H9 (cell line): ENCODE data around the gene LHX1. TPM values are rescaled to one million over a fixed set of nuclear protein-coding genes. Genes with fewer than 3 reads are reported as not detected.

Experiments used
- DNase-seq: peaks from one replicate; pipeline ENCODE4 v3.0.0-alpha.2; 2017
- H2AFZ ChIP-seq: one replicate; pipeline ENCODE4 v1.6.1; 2013; ENCODE audit warnings: mild to moderate bottlenecking, low read length, control low read depth, moderate library complexity
- H2AK5ac ChIP-seq: 2 replicates; pipeline ENCODE4 v1.6.1; 2013; ENCODE audit warnings: low read length, control low read depth, mixed read lengths; ENCODE audit not compliant: insufficient read length
- H2BK120ac ChIP-seq: one replicate; pipeline ENCODE4 v1.6.1; 2013; ENCODE audit warnings: low read depth, mild to moderate bottlenecking, low read length, control low read depth, inconsistent platforms; ENCODE audit not compliant: poor library complexity, severe bottlenecking
- H2BK12ac ChIP-seq: 2 replicates; pipeline ENCODE4 v1.6.1; 2013; ENCODE audit warnings: low read length, control low read depth, mixed read lengths, low read depth; ENCODE audit not compliant: insufficient read length
- H2BK15ac ChIP-seq: 2 replicates; pipeline ENCODE4 v1.6.1; 2013; ENCODE audit warnings: low read depth, low read length, control low read depth
- H2BK20ac ChIP-seq: one replicate; pipeline ENCODE4 v1.6.1; 2013; ENCODE audit warnings: low read depth, mild to moderate bottlenecking, low read length, control low read depth, inconsistent platforms; ENCODE audit not compliant: poor library complexity, severe bottlenecking
- H2BK5ac ChIP-seq: 2 replicates; pipeline ENCODE4 v1.6.1; 2013; ENCODE audit warnings: low read length, control low read depth, mixed read lengths; ENCODE audit not compliant: insufficient read length
- H3K14ac ChIP-seq: 2 replicates; pipeline ENCODE4 v1.6.1; 2013; ENCODE audit warnings: low read length, control low read depth; ENCODE audit not compliant: insufficient read depth
- H3K18ac ChIP-seq: 2 replicates; pipeline ENCODE4 v1.6.1; 2013; ENCODE audit warnings: low read depth, mild to moderate bottlenecking, mixed read lengths, low read length, control low read depth; ENCODE audit not compliant: insufficient read length
- H3K23ac ChIP-seq: 2 replicates; pipeline ENCODE4 v1.6.1; 2013; ENCODE audit warnings: low read length, control low read depth, mixed read lengths, low read depth; ENCODE audit not compliant: insufficient read length
- H3K23me2 ChIP-seq: 2 replicates; pipeline ENCODE4 v1.6.1; 2013; ENCODE audit warnings: low read depth, mild to moderate bottlenecking, mixed read lengths, low read length, control low read depth; ENCODE audit not compliant: insufficient read length, poor library complexity, severe bottlenecking
- H3K27ac ChIP-seq: 2 replicates; pipeline ENCODE4 v1.5.1; 2013; ENCODE audit warnings: low read length, control low read depth, mixed read lengths, low read depth; ENCODE audit not compliant: insufficient read length
- H3K27me3 ChIP-seq: 2 replicates; pipeline ENCODE4 v1.6.1; 2013; ENCODE audit warnings: low read length, control low read depth, inconsistent platforms; ENCODE audit not compliant: insufficient read depth
- H3K4ac ChIP-seq: 2 replicates; pipeline ENCODE4 v1.6.1; 2013; ENCODE audit warnings: low read depth, mild to moderate bottlenecking, control low read depth, inconsistent platforms, low read length, moderate library complexity
- H3K4me1 ChIP-seq: 2 replicates; pipeline ENCODE4 v1.6.1; 2013; ENCODE audit warnings: low read length, control low read depth, inconsistent platforms; ENCODE audit not compliant: insufficient read depth
- H3K4me2 ChIP-seq: 2 replicates; pipeline ENCODE4 v1.6.1; 2013; ENCODE audit warnings: low read length, control low read depth, mixed read lengths; ENCODE audit not compliant: insufficient read length, insufficient read depth
- H3K56ac ChIP-seq: 2 replicates; pipeline ENCODE4 v1.6.1; 2013; ENCODE audit warnings: low read depth, mild to moderate bottlenecking, mixed read lengths, low read length, control low read depth; ENCODE audit not compliant: insufficient read length
- H3K79me1 ChIP-seq: 2 replicates; pipeline ENCODE4 v1.6.1; 2013; ENCODE audit warnings: low read depth, mild to moderate bottlenecking, moderate library complexity, low read length, control low read depth, inconsistent platforms; ENCODE audit not compliant: insufficient read depth, poor library complexity, severe bottlenecking
- H3K79me2 ChIP-seq: 2 replicates; pipeline ENCODE4 v1.6.1; 2013; ENCODE audit warnings: low read length, control low read depth, inconsistent platforms; ENCODE audit not compliant: insufficient read depth
- H3K9ac ChIP-seq: 2 replicates; pipeline ENCODE4 v1.6.1; 2013; ENCODE audit warnings: low read length, control low read depth, mixed read lengths; ENCODE audit not compliant: insufficient read length; ENCODE audit errors: extremely low read depth
- H3K9me3 ChIP-seq: one replicate; pipeline ENCODE4 v1.6.1; 2013; ENCODE audit warnings: low read depth, low read length, inconsistent platforms; ENCODE audit not compliant: control insufficient read depth
- H3T11ph ChIP-seq: one replicate; pipeline ENCODE4 v1.6.1; 2013; ENCODE audit warnings: mild to moderate bottlenecking, low read length, control low read depth, inconsistent platforms
- H4K20me1 ChIP-seq: one replicate; pipeline ENCODE4 v1.6.1; 2013; ENCODE audit not compliant: control insufficient read depth, insufficient read length, insufficient read depth
- H4K5ac ChIP-seq: 2 replicates; pipeline ENCODE4 v1.6.1; 2013; ENCODE audit warnings: low read depth, mild to moderate bottlenecking, mixed read lengths, low read length, control low read depth; ENCODE audit not compliant: insufficient read length
- H4K8ac ChIP-seq: replicated peaks from 2 replicates; pipeline ENCODE4 v1.6.1; 2013; ENCODE audit warnings: low read length, control low read depth, mixed read lengths, low read depth; ENCODE audit not compliant: insufficient read length
- H4K91ac ChIP-seq: 2 replicates; pipeline ENCODE4 v1.6.1; 2013; ENCODE audit warnings: low read depth, mild to moderate bottlenecking, moderate library complexity, mixed read lengths, low read length, control low read depth; ENCODE audit not compliant: insufficient read length
- H3K27ac Mint-ChIP-seq, 3 experiments: 2 replicates in 2 of 3; 3 replicates in 1 of 3; pipeline ENCODE4 v1.8.0; 2020 to 2021; ENCODE audit warnings: mixed read lengths in 3 of 3, mild to moderate bottlenecking in 1 of 3, moderate library complexity in 1 of 3
- H3K27me3 Mint-ChIP-seq: 2 replicates; pipeline ENCODE4 v1.8.0; 2021; ENCODE audit warnings: low read depth, mild to moderate bottlenecking, moderate library complexity, mixed read lengths
- H3K36me3 Mint-ChIP-seq, 3 experiments: 2 replicates in 2 of 3; 3 replicates in 1 of 3; pipeline ENCODE4 v1.8.0; 2020 to 2021; ENCODE audit warnings: low read depth in 3 of 3, mixed read lengths in 3 of 3; ENCODE audit not compliant: insufficient read depth in 1 of 3
- H3K4me1 Mint-ChIP-seq, 2 experiments: 2 replicates each; pipeline ENCODE4 v1.8.0; 2020; ENCODE audit warnings: mixed read lengths in 2 of 2
- H3K4me3 Mint-ChIP-seq, 2 experiments: 2 replicates in 1 of 2; 3 replicates in 1 of 2; pipeline ENCODE4 v1.8.0; 2020 to 2021; ENCODE audit warnings: mild to moderate bottlenecking in 2 of 2, mixed read lengths in 2 of 2, moderate library complexity in 1 of 2
- H3K9me3 Mint-ChIP-seq, 2 experiments: 2 replicates in 1 of 2; 3 replicates in 1 of 2; pipeline ENCODE4 v1.8.0; 2020; ENCODE audit warnings: mild to moderate bottlenecking in 2 of 2, mixed read lengths in 2 of 2, moderate library complexity in 1 of 2
- WGBS: extraction: QIAGEN DNeasy Blood & Tissue Kit; methylation state at CpG from one replicate; pipeline ENCODE4 v1.1.7; 2013; ENCODE audit warnings: missing lambda C conversion rate, low lambda C conversion rate, mixed read lengths; ENCODE audit not compliant: insufficient read length; ENCODE audit errors: extremely low coverage; 5-methylcytosine and 5-hydroxymethylcytosine counted together
- total RNA-seq: library from RNA; stranded (reverse); gene quantifications from 2 replicates; pipeline ENCODE4 v1.2.1, GENCODE V29; 2021
- TF ChIP-seq, protein P1 (sequence below): fragments of 200-600 bp; sonication (generic); conservative IDR thresholded peaks from 3 replicates; pipeline ENCODE4 v1.8.0; 2021; ENCODE audit warnings: antibody characterized with exemption, mild to moderate bottlenecking

LHX1 gene
- total RNA-seq, 1 experiment from 2014 or later: 0.22 TPM

- Histone ChIP-seq H3K4ac (no peak overlapping the region), H2BK5ac (no peak overlapping the region), H2BK20ac (no peak overlapping the region), H3K27me3 (no peaks in the 10 kb centered on the region), H4K8ac (no peak overlapping the region), H4K91ac (no peak overlapping the region), H3K56ac (no peak overlapping the region), H3K14ac (no peak overlapping the region), H3K27ac (no peak overlapping the region), H2BK15ac (no peak overlapping the region), H3K9ac (no peak overlapping the region), H3K79me2 (no peaks in the 10 kb centered on the region), H2AK5ac (no peak overlapping the region), H4K20me1 (no peaks in the 10 kb centered on the region), H3T11ph (no peak overlapping the region), H3K18ac (no peak overlapping the region), H3K9me3 (no peaks in the 10 kb centered on the region), H2BK120ac (no peak overlapping the region), H3K23ac (no peak overlapping the region), H3K79me1 (no peaks in the 10 kb centered on the region), H3K23me2 (no peaks in the 10 kb centered on the region), H4K5ac (no peak overlapping the region), H2BK12ac (no peak overlapping the region), H2AFZ (no peak overlapping the region), H3K4me1 (no peaks in the 10 kb centered on the region), H3K4me2 (no peak overlapping the region)
- TF ChIP-seq, protein P1, sequence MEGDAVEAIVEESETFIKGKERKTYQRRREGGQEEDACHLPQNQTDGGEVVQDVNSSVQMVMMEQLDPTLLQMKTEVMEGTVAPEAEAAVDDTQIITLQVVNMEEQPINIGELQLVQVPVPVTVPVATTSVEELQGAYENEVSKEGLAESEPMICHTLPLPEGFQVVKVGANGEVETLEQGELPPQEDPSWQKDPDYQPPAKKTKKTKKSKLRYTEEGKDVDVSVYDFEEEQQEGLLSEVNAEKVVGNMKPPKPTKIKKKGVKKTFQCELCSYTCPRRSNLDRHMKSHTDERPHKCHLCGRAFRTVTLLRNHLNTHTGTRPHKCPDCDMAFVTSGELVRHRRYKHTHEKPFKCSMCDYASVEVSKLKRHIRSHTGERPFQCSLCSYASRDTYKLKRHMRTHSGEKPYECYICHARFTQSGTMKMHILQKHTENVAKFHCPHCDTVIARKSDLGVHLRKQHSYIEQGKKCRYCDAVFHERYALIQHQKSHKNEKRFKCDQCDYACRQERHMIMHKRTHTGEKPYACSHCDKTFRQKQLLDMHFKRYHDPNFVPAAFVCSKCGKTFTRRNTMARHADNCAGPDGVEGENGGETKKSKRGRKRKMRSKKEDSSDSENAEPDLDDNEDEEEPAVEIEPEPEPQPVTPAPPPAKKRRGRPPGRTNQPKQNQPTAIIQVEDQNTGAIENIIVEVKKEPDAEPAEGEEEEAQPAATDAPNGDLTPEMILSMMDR: no peak
- peaks cover 8% of the 10 kb centered on the region for H3K27me3 Mint-ChIP-seq
- peaks cover 3 to 25% of the 10 kb centered on the region in 2 experiments; a peak in 3 of 4 replicates for H3K4me1 Mint-ChIP-seq
- no peak overlapping the region for H3K4me3 Mint-ChIP-seq
- H3K27ac Mint-ChIP-seq: no peak overlapping the region; a peak in 1 of 7 replicates
- no peak for DNase-seq
- no peaks in the 10 kb centered on the region for H3K36me3 Mint-ChIP-seq
- no peaks in the 10 kb centered on the region for H3K9me3 Mint-ChIP-seq
- no CpG with 5 or more reads among the region's 9 CpGs for WGBS
Measured at GRCh38 chr17:36894177-36894576, 43.1 kb upstream of the LHX1 start.
